Posterior cingulate gyrus (tissue), 11 donors: ENCODE data around the gene RAB3GAP2.

ENCODE experiments used
- DNase-seq, 10 donors: peaks; one replicate each; pipeline versions ENCODE4 v3.0.0 to v3.0.0-alpha.2; 2020 to 2021; ENCODE audit warnings: mixed read lengths in 3 of 10
- intact Hi-C: fragments of 100-400 bp; cut with DNase I; formaldehyde crosslinking; loops from one replicate; pipeline ENCODE4 v1.15.1; 2023

RAB3GAP2 gene

DNA sequence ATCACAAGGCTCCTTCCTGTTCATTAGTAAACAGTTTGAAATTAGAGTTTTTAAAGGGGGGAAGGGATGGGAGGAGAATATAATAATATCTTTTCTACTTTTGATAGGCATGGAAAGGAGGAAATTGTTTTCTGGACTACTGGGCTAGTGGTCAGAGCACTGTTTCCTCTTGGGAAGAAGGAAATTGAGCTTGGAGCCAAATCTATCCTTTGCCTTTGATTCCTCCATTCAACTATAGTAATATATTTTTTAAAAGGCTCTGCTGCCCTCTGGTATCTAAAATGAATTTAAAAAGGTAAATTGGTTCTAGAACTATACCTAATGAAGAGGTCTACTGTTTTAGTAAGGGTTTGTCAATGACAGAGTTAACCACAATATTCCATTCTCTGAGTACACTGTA, 172.4 kb downstream of the RAB3GAP2 start:
- intact Hi-C loops, result no loop called here
- DNase-seq, result no peak
